ENCODE results near the gene TLE4. TPM values are rescaled to one million over a fixed set of nuclear protein-coding genes. Genes with fewer than 3 reads are reported as not detected.

TLE4 gene
- total RNA-seq, 3 donors from 2014 or later (not counting 1 experiment from before 2014, with no cell fraction given) = 214 to 240 (median 220) TPM

GRCh38 chr9:79656169-79656568 lies 84.4 kb downstream of the TLE4 start:
- H3K4me1 Mint-ChIP-seq = peaks cover 33 to 55% of the 10 kb centered on the region in 2 donors
- Histone ChIP-seq H3K9me3 (ENCODE audit: control insufficient read depth, insufficient read depth, low read length) (no peaks in the 10 kb centered on the region), H3K4me1 (ENCODE audit: control insufficient read depth, insufficient read depth, low read length) (no peaks in the 10 kb centered on the region), H3K4me3 (ENCODE audit: low read length) (no peak overlapping the region), H3K36me3 (ENCODE audit: control insufficient read depth, insufficient read depth, low read length) (peaks cover 21% of the 10 kb centered on the region), H3K27me3 (ENCODE audit: control insufficient read depth, insufficient read depth, low read length) (no peaks in the 10 kb centered on the region), H3K27ac (ENCODE audit: low read length) (no peak overlapping the region)
- H3K36me3 Mint-ChIP-seq = peaks cover 7% of the 10 kb centered on the region
- no peaks in the 10 kb centered on the region for H3K9me3 Mint-ChIP-seq
- no peaks in the 10 kb centered on the region for H3K27me3 Mint-ChIP-seq (ENCODE audit: low read depth in 2 of 2)
- TF ChIP-seq CTCF (IDR thresholded peaks at IDR 0.05) = no peak
- ATAC-seq = no peak
- H3K27ac Mint-ChIP-seq = no peak overlapping the region
- no peak for DNase-seq
- WGBS (ENCODE audit: insufficient coverage) = 98% methylated on average over 3 of the region's 5 CpGs
- intact Hi-C loops (cut with micrococcal nuclease) = no loop called here
- H3K4me3 Mint-ChIP-seq = no peak overlapping the region

GRCh38 chr9:79657891-79658290 lies 86.1 kb downstream of the TLE4 start:
- Histone ChIP-seq H3K9me3 (ENCODE audit: control insufficient read depth, insufficient read depth, low read length) (no peaks in the 10 kb centered on the region), H3K27me3 (ENCODE audit: control insufficient read depth, insufficient read depth, low read length) (no peaks in the 10 kb centered on the region), H3K4me3 (ENCODE audit: low read length) (no peak overlapping the region), H3K4me1 (ENCODE audit: control insufficient read depth, insufficient read depth, low read length) (peaks cover 2% of the 10 kb centered on the region), H3K27ac (ENCODE audit: low read length) (no peak overlapping the region), H3K36me3 (ENCODE audit: control insufficient read depth, insufficient read depth, low read length) (peaks cover 18% of the 10 kb centered on the region)
- WGBS (ENCODE audit: insufficient coverage) = no CpG with 5 or more reads among the region's 2 CpGs
- Mint-ChIP-seq H3K4me3 (no peak overlapping the region), H3K27me3 (ENCODE audit: low read depth in 2 of 2) (no peaks in the 10 kb centered on the region), H3K27ac (no peak overlapping the region), H3K9me3 (no peaks in the 10 kb centered on the region), H3K36me3 (peaks cover 7% of the 10 kb centered on the region), H3K4me1 (peaks cover 45 to 65% of the 10 kb centered on the region in 2 donors)
- ATAC-seq = no peak
- intact Hi-C loops (cut with micrococcal nuclease) = no loop called here
- DNase-seq = no peak
- no peak for TF ChIP-seq CTCF (IDR thresholded peaks at IDR 0.05)

- ATAC-seq = peak; percentile 30 to 69 (median 50)
- DNase-seq = no peak
- TF ChIP-seq CTCF (IDR thresholded peaks at IDR 0.05) = no peak
- Histone ChIP-seq H3K27me3 (ENCODE audit: control insufficient read depth, insufficient read depth, low read length) (no peaks in the 10 kb centered on the region), H3K9me3 (ENCODE audit: control insufficient read depth, insufficient read depth, low read length) (no peaks in the 10 kb centered on the region), H3K4me3 (ENCODE audit: low read length) (no peak overlapping the region), H3K36me3 (ENCODE audit: control insufficient read depth, insufficient read depth, low read length) (peaks cover 15% of the 10 kb centered on the region), H3K4me1 (ENCODE audit: control insufficient read depth, insufficient read depth, low read length) (peaks cover 2% of the 10 kb centered on the region), H3K27ac (ENCODE audit: low read length) (no peak overlapping the region)
- H3K36me3 Mint-ChIP-seq = peaks cover 7% of the 10 kb centered on the region
- intact Hi-C loops (cut with micrococcal nuclease) = no loop called here
- WGBS (ENCODE audit: insufficient coverage) = 69% methylated on average over 3 of the region's 3 CpGs
- no peak overlapping the region for H3K4me3 Mint-ChIP-seq
- H3K27ac Mint-ChIP-seq = peak overlapping the region; percentile 49 to 75
- H3K4me1 Mint-ChIP-seq = peaks cover 53 to 73% of the 10 kb centered on the region in 2 donors
- no peaks in the 10 kb centered on the region for H3K27me3 Mint-ChIP-seq (ENCODE audit: low read depth in 2 of 2)
- H3K9me3 Mint-ChIP-seq = no peaks in the 10 kb centered on the region
Observed at GRCh38 chr9:79658926-79659325, 87.2 kb downstream of the TLE4 start.

GRCh38 chr9:79660615-79661014 lies 88.8 kb downstream of the TLE4 start:
- ATAC-seq (no peak), DNase-seq (no peak)
- Histone ChIP-seq H3K27ac (ENCODE audit: low read length) (no peak overlapping the region), H3K27me3 (ENCODE audit: control insufficient read depth, insufficient read depth, low read length) (no peaks in the 10 kb centered on the region), H3K4me1 (ENCODE audit: control insufficient read depth, insufficient read depth, low read length) (peaks cover 2% of the 10 kb centered on the region), H3K9me3 (ENCODE audit: control insufficient read depth, insufficient read depth, low read length) (no peaks in the 10 kb centered on the region), H3K4me3 (ENCODE audit: low read length) (no peak overlapping the region), H3K36me3 (ENCODE audit: control insufficient read depth, insufficient read depth, low read length) (peaks cover 6% of the 10 kb centered on the region)
- WGBS (ENCODE audit: insufficient coverage) = 95% methylated on average over 7 of the region's 7 CpGs
- Mint-ChIP-seq H3K27me3 (ENCODE audit: low read depth in 2 of 2) (no peaks in the 10 kb centered on the region), H3K4me3 (no peak overlapping the region), H3K27ac (peak overlapping the region in 1 of 2 donors; percentile 31), H3K36me3 (peaks cover 7% of the 10 kb centered on the region), H3K9me3 (no peaks in the 10 kb centered on the region), H3K4me1 (peaks cover 60 to 71% of the 10 kb centered on the region in 2 donors)
- intact Hi-C loops (cut with micrococcal nuclease) = no loop called here
- no peak for TF ChIP-seq CTCF (IDR thresholded peaks at IDR 0.05)

Data from natural killer cell (primary cell).